ENCODE data around the gene MED20. TPM values are rescaled to one million over a fixed set of nuclear protein-coding genes. Genes with fewer than 3 reads are reported as not detected.

MED20 gene
- polyA plus RNA-seq, 10 donors, result 17.2 to 20.5 (median 18.1) TPM

GRCh38 chr6:41859356-41859755, 61.6 kb downstream of the MED20 start:
- no peak for DNase-seq

GRCh38 chr6:41858703-41859102, 62.2 kb downstream of the MED20 start:
- DNase-seq, result no peak

Other genes starting within 250 kb of the MED20 start
- gene TFEB, start 185.5 kb downstream of the MED20 start, polyA plus RNA-seq (ENCODE audit: insufficient read length in 10 of 10), result 10 to 100 TPM in 1 of 10 donors, 1 to 10 TPM in 9; 4.6 to 10.6 (median 6.8) TPM
- gene PGC, start 173.7 kb downstream of the MED20 start, polyA plus RNA-seq (ENCODE audit: insufficient read length in 10 of 10), result not detected
- 1 to 10 TPM; 5.5 to 8.4 (median 6.2) TPM for gene FRS3, start 141.2 kb downstream of the MED20 start, polyA plus RNA-seq (ENCODE audit: insufficient read length in 10 of 10)
- 1 to 10 TPM; 1.0 to 4.1 (median 2.5) TPM for gene PRICKLE4, start 140.4 kb downstream of the MED20 start, polyA plus RNA-seq (ENCODE audit: insufficient read length in 10 of 10)
- 100 to 1,000 TPM; 154 to 176 (median 165) TPM for gene TOMM6, start 133.4 kb downstream of the MED20 start, polyA plus RNA-seq (ENCODE audit: insufficient read length in 10 of 10)
- gene USP49, start 25.8 kb downstream of the MED20 start, polyA plus RNA-seq (ENCODE audit: insufficient read length in 10 of 10), result 1 to 10 TPM; 3.4 to 7.8 (median 5.2) TPM
- gene BYSL, start 360 bp upstream of the MED20 start, polyA plus RNA-seq (ENCODE audit: insufficient read length in 10 of 10), result 10 to 100 TPM; 25.5 to 36.8 (median 33.2) TPM
- gene CCND3, start 20.7 kb upstream of the MED20 start, polyA plus RNA-seq (ENCODE audit: insufficient read length in 10 of 10), result 10 to 100 TPM; 55.3 to 81.9 (median 67.8) TPM
- gene TAF8, start 129.4 kb upstream of the MED20 start, polyA plus RNA-seq (ENCODE audit: insufficient read length in 10 of 10), result 10 to 100 TPM; 10.3 to 16.3 (median 14.4) TPM
- 1 to 10 TPM in 3 of 10 donors, under 1 TPM in 7; 0.28 to 1.9 (median 0.59) TPM for gene C6orf132, start 221.5 kb upstream of the MED20 start, polyA plus RNA-seq (ENCODE audit: insufficient read length in 10 of 10)

Measured in muscle of back (tissue), 11 donors.